NCI-H1092 treated with DMSO at 0.1 percent for 48 hours (cell line): ENCODE measurements around the gene RNASE12.
"Not testable (repeated sequence)": the region's sequence is repeated elsewhere in the genome, so short reads cannot be mapped to it uniquely, and the experiment has no call there.

ENCODE experiments used
- DNase-seq: peaks from one replicate; lab custom pipeline; 2025; lab: John Stamatoyannopoulos, UW

Gene RNASE12

GRCh38 chr14:20591235-20591634 is at the start of gene RNASE12:
Gene RNASE12 (minus strand): TSS chr14:20591376. CDS start chr14:20590723, 653 bp downstream.
- DNase-seq, result no peak

- no peak for DNase-seq
Measured at GRCh38 chr14:20632831-20633691, 41.9 kb upstream of the RNASE12 start.

GRCh38 chr14:20632448-20632830 is 41.3 kb upstream of the RNASE12 start:
- no peak for DNase-seq

- no peak for DNase-seq
Measured at GRCh38 chr14:20631880-20632389, 40.8 kb upstream of the RNASE12 start.

- peak; percentile 11 for DNase-seq
Measured at GRCh38 chr14:20631023-20631879, 40.1 kb upstream of the RNASE12 start.

- no peak for DNase-seq
Measured at GRCh38 chr14:20630340-20631022, 39.3 kb upstream of the RNASE12 start.

GRCh38 chr14:20628063-20628854 is 37.1 kb upstream of the RNASE12 start:
- DNase-seq, result no peak

- no peak for DNase-seq
Measured at GRCh38 chr14:20627346-20628027, 36.3 kb upstream of the RNASE12 start.

- no peak for DNase-seq
Measured at GRCh38 chr14:20626274-20626673, 35.1 kb upstream of the RNASE12 start.

GRCh38 chr14:20624495-20625070 is 33.4 kb upstream of the RNASE12 start:
- DNase-seq, result no peak

- DNase-seq, result no peak
Measured at GRCh38 chr14:20623798-20624197, 32.6 kb upstream of the RNASE12 start.

GRCh38 chr14:20622816-20623291 is 31.7 kb upstream of the RNASE12 start:
- no peak for DNase-seq

- DNase-seq, result no peak
Measured at GRCh38 chr14:20620798-20621478, 29.8 kb upstream of the RNASE12 start.

- not testable (repeated sequence) for DNase-seq
Measured at GRCh38 chr14:20619688-20620087, 28.5 kb upstream of the RNASE12 start.

GRCh38 chr14:20618271-20618749 is 27.1 kb upstream of the RNASE12 start:
- no peak for DNase-seq

- DNase-seq, result no peak
Measured at GRCh38 chr14:20617138-20618003, 26.2 kb upstream of the RNASE12 start.

GRCh38 chr14:20615996-20616395 is 24.8 kb upstream of the RNASE12 start:
- DNase-seq, result no peak

- DNase-seq, result no peak
Measured at GRCh38 chr14:20614038-20614840, 23.1 kb upstream of the RNASE12 start.
